Vagina (tissue), 2 donors: ENCODE results near the gene BHLHA9.

Experiments used
- POLR2A ChIP-seq, 2 donors: fragments of 450-650 bp; IDR thresholded peaks; one replicate each; pipeline ENCODE4 v1.6.1; 2017; ENCODE audit warnings: antibody characterized with exemption in 2 of 2, mild to moderate bottlenecking in 2 of 2, moderate library complexity in 2 of 2
- POLR2AphosphoS5 ChIP-seq, 2 donors: sonication (generic); formaldehyde crosslinking; IDR thresholded peaks; one replicate each; pipeline ENCODE4 v1.9.0; 2017; ENCODE audit warnings: antibody characterized with exemption in 2 of 2, mild to moderate bottlenecking in 2 of 2, low read depth in 1 of 2; ENCODE audit not compliant: insufficient read depth in 1 of 2

DNA sequence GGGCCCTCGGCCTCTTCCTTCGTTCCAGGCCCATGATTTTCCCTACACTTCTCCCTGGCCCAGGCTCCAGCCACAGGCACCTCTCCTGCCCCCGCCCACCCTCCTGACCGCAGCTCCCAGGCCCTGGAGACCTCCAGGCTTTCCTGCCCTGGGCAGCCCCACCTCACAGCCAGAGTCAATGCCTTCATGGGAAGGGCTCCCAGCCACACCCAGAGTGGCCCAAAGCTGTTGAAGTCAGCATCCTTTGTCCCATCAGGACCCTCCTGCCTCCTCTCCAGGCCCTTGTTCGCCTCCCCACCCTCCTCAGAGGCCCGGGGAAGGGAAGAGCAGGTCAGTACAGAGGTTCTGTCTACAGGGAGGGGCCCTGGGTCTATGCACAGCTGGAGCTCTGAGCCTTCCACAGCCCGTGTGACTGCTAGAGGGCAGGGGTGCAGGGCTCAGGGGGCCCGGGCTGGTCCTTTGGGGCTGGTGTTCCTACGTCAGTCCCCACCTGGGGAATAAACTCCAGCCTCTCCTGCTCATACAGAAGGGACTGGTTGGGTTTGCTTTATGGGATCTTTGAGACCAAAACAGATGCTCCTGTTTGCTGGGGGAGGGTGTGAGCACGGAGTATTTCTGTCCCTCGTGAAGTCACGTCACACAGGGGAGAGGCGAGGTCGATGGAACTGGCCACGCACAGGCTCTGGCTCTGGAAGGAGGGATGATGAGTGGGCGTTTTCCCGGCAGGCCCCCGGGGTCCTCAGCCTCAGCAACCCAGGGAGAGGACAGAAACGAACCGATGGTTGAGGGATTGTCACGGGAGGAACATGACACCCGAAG is 29.5 kb downstream of the BHLHA9 start:
- TF ChIP-seq POLR2A (IDR thresholded peaks at IDR 0.05) (no peak), POLR2AphosphoS5 (IDR thresholded peaks at IDR 0.05; ENCODE audit: insufficient read depth in 1 of 2, low read depth in 1 of 2) (no peak)
